Daoy (cell line): ENCODE results near the gene CDK2. TPM values are rescaled to one million over a fixed set of nuclear protein-coding genes. Genes with fewer than 3 reads are reported as not detected.

Source experiments
- DNase-seq: peaks from one replicate; pipeline ENCODE4 v3.0.0-alpha.2; 2015; ENCODE audit warnings: low read depth
- total RNA-seq: library from RNA; depleted of rRNA; stranded (reverse); fragments of >200 nt; shearing (Covaris generic); gene quantifications from 2 replicates; pipeline ENCODE4 v1.2.3, GENCODE V29; 2014

Gene CDK2
- total RNA-seq, 1 experiment from 2014 or later, result 58.0 TPM

- DNase-seq, result no peak
Measured at GRCh38 chr12:55937981-55938380, 28.6 kb upstream of the CDK2 start.

GRCh38 chr12:55938826-55939501, 27.7 kb upstream of the CDK2 start:
- no peak for DNase-seq

- DNase-seq, result peak; percentile 86
Measured at GRCh38 chr12:55940065-55940732, 26.4 kb upstream of the CDK2 start.

- DNase-seq, result no peak
Measured at GRCh38 chr12:55942055-55942454, 24.6 kb upstream of the CDK2 start.

- DNase-seq, result no peak
Measured at GRCh38 chr12:55942577-55943136, 24.0 kb upstream of the CDK2 start.

GRCh38 chr12:55946553-55946952, 20.1 kb upstream of the CDK2 start:
- no peak for DNase-seq

GRCh38 chr12:55955344-55955743, 11.3 kb upstream of the CDK2 start:
- no peak for DNase-seq

- DNase-seq, result peak; percentile 78
Measured at GRCh38 chr12:55955800-55956508, 10.7 kb upstream of the CDK2 start.

GRCh38 chr12:55957106-55957859, 9.3 kb upstream of the CDK2 start:
- DNase-seq, result no peak

- DNase-seq, result no peak
Measured at GRCh38 chr12:55963760-55964159, 2.9 kb upstream of the CDK2 start.

GRCh38 chr12:55965240-55965639, 1.4 kb upstream of the CDK2 start:
- no peak for DNase-seq

- DNase-seq, result no peak
Measured at GRCh38 chr12:55965941-55966407, 656 bp upstream of the CDK2 start, which contains the start of gene PMEL. TSS of gene PMEL (minus strand) at chr12:55966042. CDS start at chr12:55966011, 31 bp downstream.

- no peak for DNase-seq
Measured at GRCh38 chr12:55969356-55969755, 2.7 kb downstream of the CDK2 start.

- DNase-seq, result no peak
Measured at GRCh38 chr12:55970775-55971174, 4.1 kb downstream of the CDK2 start.

- peak; percentile 41 for DNase-seq
Measured at GRCh38 chr12:55972042-55972441, 5.4 kb downstream of the CDK2 start.

GRCh38 chr12:55972456-55972855, 5.8 kb downstream of the CDK2 start:
- no peak for DNase-seq

GRCh38 chr12:55972911-55973598, 6.4 kb downstream of the CDK2 start:
- no peak for DNase-seq

GRCh38 chr12:55973599-55974307, 7.1 kb downstream of the CDK2 start, which contains the start of gene RAB5B:
TSS of gene RAB5B (plus strand) at chr12:55974078. CDS start at chr12:55986961, 12,883 bp downstream.
- DNase-seq, result peak; percentile 100

GRCh38 chr12:55974308-55974730, 7.7 kb downstream of the CDK2 start:
- DNase-seq, result peak; percentile 61

- DNase-seq, result no peak
Measured at GRCh38 chr12:55978393-55978792, 11.8 kb downstream of the CDK2 start.
